H9 (cell line): ENCODE results near the gene ZBTB25. TPM values are rescaled to one million over a fixed set of nuclear protein-coding genes. Genes with fewer than 3 reads are reported as not detected.

ENCODE experiments used
- DNase-seq: peaks from one replicate; pipeline ENCODE4 v3.0.0-alpha.2; 2017
- H2AFZ ChIP-seq: one replicate; pipeline ENCODE4 v1.6.1; 2013; ENCODE audit warnings: mild to moderate bottlenecking, low read length, control low read depth, moderate library complexity
- H2AK5ac ChIP-seq: 2 replicates; pipeline ENCODE4 v1.6.1; 2013; ENCODE audit warnings: low read length, control low read depth, mixed read lengths; ENCODE audit not compliant: insufficient read length
- H2BK120ac ChIP-seq: one replicate; pipeline ENCODE4 v1.6.1; 2013; ENCODE audit warnings: low read depth, mild to moderate bottlenecking, low read length, control low read depth, inconsistent platforms; ENCODE audit not compliant: poor library complexity, severe bottlenecking
- H2BK12ac ChIP-seq: 2 replicates; pipeline ENCODE4 v1.6.1; 2013; ENCODE audit warnings: low read length, control low read depth, mixed read lengths, low read depth; ENCODE audit not compliant: insufficient read length
- H2BK15ac ChIP-seq: 2 replicates; pipeline ENCODE4 v1.6.1; 2013; ENCODE audit warnings: low read depth, low read length, control low read depth
- H2BK20ac ChIP-seq: one replicate; pipeline ENCODE4 v1.6.1; 2013; ENCODE audit warnings: low read depth, mild to moderate bottlenecking, low read length, control low read depth, inconsistent platforms; ENCODE audit not compliant: poor library complexity, severe bottlenecking
- H2BK5ac ChIP-seq: 2 replicates; pipeline ENCODE4 v1.6.1; 2013; ENCODE audit warnings: low read length, control low read depth, mixed read lengths; ENCODE audit not compliant: insufficient read length
- H3K14ac ChIP-seq: 2 replicates; pipeline ENCODE4 v1.6.1; 2013; ENCODE audit warnings: low read length, control low read depth; ENCODE audit not compliant: insufficient read depth
- H3K18ac ChIP-seq: 2 replicates; pipeline ENCODE4 v1.6.1; 2013; ENCODE audit warnings: low read depth, mild to moderate bottlenecking, mixed read lengths, low read length, control low read depth; ENCODE audit not compliant: insufficient read length
- H3K23ac ChIP-seq: 2 replicates; pipeline ENCODE4 v1.6.1; 2013; ENCODE audit warnings: low read length, control low read depth, mixed read lengths, low read depth; ENCODE audit not compliant: insufficient read length
- H3K23me2 ChIP-seq: 2 replicates; pipeline ENCODE4 v1.6.1; 2013; ENCODE audit warnings: low read depth, mild to moderate bottlenecking, mixed read lengths, low read length, control low read depth; ENCODE audit not compliant: insufficient read length, poor library complexity, severe bottlenecking
- H3K27ac ChIP-seq: 2 replicates; pipeline ENCODE4 v1.5.1; 2013; ENCODE audit warnings: low read length, control low read depth, mixed read lengths, low read depth; ENCODE audit not compliant: insufficient read length
- H3K27me3 ChIP-seq: 2 replicates; pipeline ENCODE4 v1.6.1; 2013; ENCODE audit warnings: low read length, control low read depth, inconsistent platforms; ENCODE audit not compliant: insufficient read depth
- H3K4ac ChIP-seq: 2 replicates; pipeline ENCODE4 v1.6.1; 2013; ENCODE audit warnings: low read depth, mild to moderate bottlenecking, control low read depth, inconsistent platforms, low read length, moderate library complexity
- H3K4me1 ChIP-seq: 2 replicates; pipeline ENCODE4 v1.6.1; 2013; ENCODE audit warnings: low read length, control low read depth, inconsistent platforms; ENCODE audit not compliant: insufficient read depth
- H3K4me2 ChIP-seq: 2 replicates; pipeline ENCODE4 v1.6.1; 2013; ENCODE audit warnings: low read length, control low read depth, mixed read lengths; ENCODE audit not compliant: insufficient read length, insufficient read depth
- H3K56ac ChIP-seq: 2 replicates; pipeline ENCODE4 v1.6.1; 2013; ENCODE audit warnings: low read depth, mild to moderate bottlenecking, mixed read lengths, low read length, control low read depth; ENCODE audit not compliant: insufficient read length
- H3K79me1 ChIP-seq: 2 replicates; pipeline ENCODE4 v1.6.1; 2013; ENCODE audit warnings: low read depth, mild to moderate bottlenecking, moderate library complexity, low read length, control low read depth, inconsistent platforms; ENCODE audit not compliant: insufficient read depth, poor library complexity, severe bottlenecking
- H3K79me2 ChIP-seq: 2 replicates; pipeline ENCODE4 v1.6.1; 2013; ENCODE audit warnings: low read length, control low read depth, inconsistent platforms; ENCODE audit not compliant: insufficient read depth
- H3K9ac ChIP-seq: 2 replicates; pipeline ENCODE4 v1.6.1; 2013; ENCODE audit warnings: low read length, control low read depth, mixed read lengths; ENCODE audit not compliant: insufficient read length; ENCODE audit errors: extremely low read depth
- H3K9me3 ChIP-seq: one replicate; pipeline ENCODE4 v1.6.1; 2013; ENCODE audit warnings: low read depth, low read length, inconsistent platforms; ENCODE audit not compliant: control insufficient read depth
- H3T11ph ChIP-seq: one replicate; pipeline ENCODE4 v1.6.1; 2013; ENCODE audit warnings: mild to moderate bottlenecking, low read length, control low read depth, inconsistent platforms
- H4K20me1 ChIP-seq: one replicate; pipeline ENCODE4 v1.6.1; 2013; ENCODE audit not compliant: control insufficient read depth, insufficient read length, insufficient read depth
- H4K5ac ChIP-seq: 2 replicates; pipeline ENCODE4 v1.6.1; 2013; ENCODE audit warnings: low read depth, mild to moderate bottlenecking, mixed read lengths, low read length, control low read depth; ENCODE audit not compliant: insufficient read length
- H4K8ac ChIP-seq: replicated peaks from 2 replicates; pipeline ENCODE4 v1.6.1; 2013; ENCODE audit warnings: low read length, control low read depth, mixed read lengths, low read depth; ENCODE audit not compliant: insufficient read length
- H4K91ac ChIP-seq: 2 replicates; pipeline ENCODE4 v1.6.1; 2013; ENCODE audit warnings: low read depth, mild to moderate bottlenecking, moderate library complexity, mixed read lengths, low read length, control low read depth; ENCODE audit not compliant: insufficient read length
- H3K27ac Mint-ChIP-seq, 3 experiments: 2 replicates in 2 of 3; 3 replicates in 1 of 3; pipeline ENCODE4 v1.8.0; 2020 to 2021; ENCODE audit warnings: mixed read lengths in 3 of 3, mild to moderate bottlenecking in 1 of 3, moderate library complexity in 1 of 3
- H3K27me3 Mint-ChIP-seq: 2 replicates; pipeline ENCODE4 v1.8.0; 2021; ENCODE audit warnings: low read depth, mild to moderate bottlenecking, moderate library complexity, mixed read lengths
- H3K36me3 Mint-ChIP-seq, 3 experiments: 2 replicates in 2 of 3; 3 replicates in 1 of 3; pipeline ENCODE4 v1.8.0; 2020 to 2021; ENCODE audit warnings: low read depth in 3 of 3, mixed read lengths in 3 of 3; ENCODE audit not compliant: insufficient read depth in 1 of 3
- H3K4me1 Mint-ChIP-seq, 2 experiments: 2 replicates each; pipeline ENCODE4 v1.8.0; 2020; ENCODE audit warnings: mixed read lengths in 2 of 2
- H3K4me3 Mint-ChIP-seq, 2 experiments: 2 replicates in 1 of 2; 3 replicates in 1 of 2; pipeline ENCODE4 v1.8.0; 2020 to 2021; ENCODE audit warnings: mild to moderate bottlenecking in 2 of 2, mixed read lengths in 2 of 2, moderate library complexity in 1 of 2
- H3K9me3 Mint-ChIP-seq, 2 experiments: 2 replicates in 1 of 2; 3 replicates in 1 of 2; pipeline ENCODE4 v1.8.0; 2020; ENCODE audit warnings: mild to moderate bottlenecking in 2 of 2, mixed read lengths in 2 of 2, moderate library complexity in 1 of 2
- CTCF ChIP-seq: fragments of 200-600 bp; sonication (generic); conservative IDR thresholded peaks from 3 replicates; pipeline ENCODE4 v1.8.0; 2021; ENCODE audit warnings: antibody characterized with exemption, mild to moderate bottlenecking
- WGBS: extraction: QIAGEN DNeasy Blood & Tissue Kit; methylation state at CpG from one replicate; pipeline ENCODE4 v1.1.7; 2013; ENCODE audit warnings: missing lambda C conversion rate, low lambda C conversion rate, mixed read lengths; ENCODE audit not compliant: insufficient read length; ENCODE audit errors: extremely low coverage; 5-methylcytosine and 5-hydroxymethylcytosine counted together
- total RNA-seq: library from RNA; stranded (reverse); gene quantifications from 2 replicates; pipeline ENCODE4 v1.2.1, GENCODE V29; 2021

Gene ZBTB25
- total RNA-seq, 1 experiment from 2014 or later, result 8.2 TPM

GRCh38 chr14:64500088-64500487 lies 3.5 kb downstream of the ZBTB25 start:
- Histone ChIP-seq H4K20me1 (no peaks in the 10 kb centered on the region), H3K9ac (no peak overlapping the region), H3K14ac (no peak overlapping the region), H2BK15ac (no peak overlapping the region), H3K23me2 (peaks cover 9% of the 10 kb centered on the region), H2BK120ac (no peak overlapping the region), H2BK12ac (no peak overlapping the region), H3T11ph (no peak overlapping the region), H2AK5ac (no peak overlapping the region), H3K27ac (no peak overlapping the region), H4K91ac (no peak overlapping the region), H3K27me3 (no peaks in the 10 kb centered on the region), H3K4me1 (no peaks in the 10 kb centered on the region; the same call in 1 of the 2 replicates), H2BK20ac (no peak overlapping the region), H3K4me2 (no peak overlapping the region), H3K79me2 (peaks cover 2% of the 10 kb centered on the region; the same call in 1 of the 2 replicates), H3K18ac (no peak overlapping the region), H3K79me1 (no peaks in the 10 kb centered on the region), H3K23ac (no peak overlapping the region), H2BK5ac (no peak overlapping the region), H4K8ac (no peak overlapping the region), H2AFZ (no peak overlapping the region), H3K4ac (no peak overlapping the region), H4K5ac (no peak overlapping the region), H3K56ac (no peak overlapping the region), H3K9me3 (no peaks in the 10 kb centered on the region)
- DNase-seq, result no peak
- H3K4me1 Mint-ChIP-seq, result peaks cover 18% of the 10 kb centered on the region in 2 experiments
- TF ChIP-seq CTCF, result no peak
- H3K4me3 Mint-ChIP-seq, result no peak overlapping the region
- WGBS, result no CpG with 5 or more reads among the region's 1 CpG
- H3K27ac Mint-ChIP-seq, result peak overlapping the region in 1 of 3 experiments; percentile 58; a peak in 1 of 7 replicates
- no peaks in the 10 kb centered on the region for H3K27me3 Mint-ChIP-seq
- no peaks in the 10 kb centered on the region for H3K9me3 Mint-ChIP-seq
- peaks cover 7 to 14% (median 13%) of the 10 kb centered on the region in 3 experiments; a peak in 6 of 7 replicates for H3K36me3 Mint-ChIP-seq
